ENCODE results near the gene XPO4. TPM values are rescaled to one million over a fixed set of nuclear protein-coding genes. Genes with fewer than 3 reads are reported as not detected.
A peak's percentile ranks its signal among the peaks of the same experiment; 100 is the strongest.
"Not testable (repeated sequence)": the region's sequence is repeated elsewhere in the genome, so short reads cannot be mapped to it uniquely, and the experiment has no call there.

Gene XPO4
- polyA plus RNA-seq (2013, experiment 1 of 2) = 12.9 TPM
- 12.3 TPM for polyA plus RNA-seq (2013, experiment 2 of 2)

GRCh38 chr13:20902438-20903163 is at the start of gene XPO4:
Gene XPO4 (minus strand): TSS chr13:20902746. CDS start chr13:20902738, 8 bp downstream.
- H3K4me3 ChIP-seq (ENCODE audit: extremely low read depth, insufficient read depth, low read length, poor library complexity, severe bottlenecking) = peak within 1 kb of the TSS; percentile 98
- H3K4me1 ChIP-seq (ENCODE audit: control insufficient read depth, insufficient read depth, low read length, poor library complexity, severe bottlenecking) = no peaks in the 10 kb centered on the region
- no peaks in the 10 kb centered on the region for H3K9me3 ChIP-seq (ENCODE audit: control insufficient read depth, low read length)
- H3K27ac ChIP-seq (ENCODE audit: low read depth, low read length, severe bottlenecking) = peak within 1 kb of the TSS; percentile 92
- H3K36me3 ChIP-seq (ENCODE audit: control insufficient read depth, insufficient read depth, low read length) = peaks cover 12% of the 10 kb centered on the region
- 0% methylated on average over 58 to 63 of the region's 81 CpGs for WGBS, 2 experiments (ENCODE audit: insufficient coverage in 2 of 2)

GRCh38 chr13:20948001-20948400 is 45.5 kb upstream of the XPO4 start:
- H3K9me3 ChIP-seq (ENCODE audit: control insufficient read depth, low read length); H3K36me3 ChIP-seq (ENCODE audit: control insufficient read depth, insufficient read depth, low read length); H3K27ac ChIP-seq (ENCODE audit: low read depth, low read length, severe bottlenecking); H3K4me3 ChIP-seq (ENCODE audit: extremely low read depth, insufficient read depth, low read length, poor library complexity, severe bottlenecking); H3K4me1 ChIP-seq (ENCODE audit: control insufficient read depth, insufficient read depth, low read length, poor library complexity, severe bottlenecking): not testable (repeated sequence)
- 88 to 100% methylated on average over 1 to 2 of the region's 3 CpGs for WGBS, 2 experiments (ENCODE audit: insufficient coverage in 2 of 2)

GRCh38 chr13:20945952-20946383 is 43.4 kb upstream of the XPO4 start:
- H3K4me3 ChIP-seq (ENCODE audit: extremely low read depth, insufficient read depth, low read length, poor library complexity, severe bottlenecking) = peak overlapping the region; percentile 14
- WGBS, 2 experiments (ENCODE audit: insufficient coverage in 2 of 2) = 15 to 20% methylated on average over 20 to 25 of the region's 29 CpGs
- peaks cover 4% of the 10 kb centered on the region for H3K4me1 ChIP-seq (ENCODE audit: control insufficient read depth, insufficient read depth, low read length, poor library complexity, severe bottlenecking)
- no peak overlapping the region for H3K27ac ChIP-seq (ENCODE audit: low read depth, low read length, severe bottlenecking)
- no peaks in the 10 kb centered on the region for H3K36me3 ChIP-seq (ENCODE audit: control insufficient read depth, insufficient read depth, low read length)
- H3K9me3 ChIP-seq (ENCODE audit: control insufficient read depth, low read length) = no peaks in the 10 kb centered on the region

GRCh38 chr13:20942938-20943559 is 40.5 kb upstream of the XPO4 start:
- Histone ChIP-seq H3K4me1 (ENCODE audit: control insufficient read depth, insufficient read depth, low read length, poor library complexity, severe bottlenecking) (peaks cover 12% of the 10 kb centered on the region), H3K36me3 (ENCODE audit: control insufficient read depth, insufficient read depth, low read length) (no peaks in the 10 kb centered on the region), H3K9me3 (ENCODE audit: control insufficient read depth, low read length) (no peaks in the 10 kb centered on the region), H3K27ac (ENCODE audit: low read depth, low read length, severe bottlenecking) (no peak overlapping the region), H3K4me3 (ENCODE audit: extremely low read depth, insufficient read depth, low read length, poor library complexity, severe bottlenecking) (no peak overlapping the region)
- WGBS, 2 experiments (ENCODE audit: insufficient coverage in 2 of 2) = 92% methylated on average over 19 to 21 of the region's 22 CpGs

- not testable (repeated sequence) for H3K27ac ChIP-seq (ENCODE audit: low read depth, low read length, severe bottlenecking); H3K4me3 ChIP-seq (ENCODE audit: extremely low read depth, insufficient read depth, low read length, poor library complexity, severe bottlenecking); H3K36me3 ChIP-seq (ENCODE audit: control insufficient read depth, insufficient read depth, low read length); H3K9me3 ChIP-seq (ENCODE audit: control insufficient read depth, low read length); H3K4me1 ChIP-seq (ENCODE audit: control insufficient read depth, insufficient read depth, low read length, poor library complexity, severe bottlenecking)
- 60 to 100% methylated on average over 1 of the region's 10 CpGs for WGBS, 2 experiments (ENCODE audit: insufficient coverage in 2 of 2)
Measured at GRCh38 chr13:20940511-20940910, 38.0 kb upstream of the XPO4 start.

- WGBS, 2 experiments (ENCODE audit: insufficient coverage in 2 of 2) = 80% methylated on average over 1 of the region's 3 CpGs; no CpG with 5 or more reads in 1 of the 2 experiments
- Histone ChIP-seq H3K4me1 (ENCODE audit: control insufficient read depth, insufficient read depth, low read length, poor library complexity, severe bottlenecking) (peaks cover 8% of the 10 kb centered on the region), H3K4me3 (ENCODE audit: extremely low read depth, insufficient read depth, low read length, poor library complexity, severe bottlenecking) (no peak overlapping the region), H3K9me3 (ENCODE audit: control insufficient read depth, low read length) (no peaks in the 10 kb centered on the region), H3K27ac (ENCODE audit: low read depth, low read length, severe bottlenecking) (no peak overlapping the region), H3K36me3 (ENCODE audit: control insufficient read depth, insufficient read depth, low read length) (no peaks in the 10 kb centered on the region)
Measured at GRCh38 chr13:20940083-20940482, 37.5 kb upstream of the XPO4 start.

GRCh38 chr13:20939662-20940061 is 37.1 kb upstream of the XPO4 start:
- Histone ChIP-seq H3K9me3 (ENCODE audit: control insufficient read depth, low read length) (no peaks in the 10 kb centered on the region), H3K4me1 (ENCODE audit: control insufficient read depth, insufficient read depth, low read length, poor library complexity, severe bottlenecking) (peaks cover 8% of the 10 kb centered on the region), H3K36me3 (ENCODE audit: control insufficient read depth, insufficient read depth, low read length) (no peaks in the 10 kb centered on the region), H3K27ac (ENCODE audit: low read depth, low read length, severe bottlenecking) (no peak overlapping the region), H3K4me3 (ENCODE audit: extremely low read depth, insufficient read depth, low read length, poor library complexity, severe bottlenecking) (no peak overlapping the region)
- 66 to 79% methylated on average over 2 to 3 of the region's 4 CpGs for WGBS, 2 experiments (ENCODE audit: insufficient coverage in 2 of 2)

- Histone ChIP-seq H3K36me3 (ENCODE audit: control insufficient read depth, insufficient read depth, low read length) (no peaks in the 10 kb centered on the region), H3K27ac (ENCODE audit: low read depth, low read length, severe bottlenecking) (no peak overlapping the region), H3K4me1 (ENCODE audit: control insufficient read depth, insufficient read depth, low read length, poor library complexity, severe bottlenecking) (peaks cover 8% of the 10 kb centered on the region), H3K4me3 (ENCODE audit: extremely low read depth, insufficient read depth, low read length, poor library complexity, severe bottlenecking) (no peak overlapping the region), H3K9me3 (ENCODE audit: control insufficient read depth, low read length) (no peaks in the 10 kb centered on the region)
- WGBS, 2 experiments (ENCODE audit: insufficient coverage in 2 of 2) = 69 to 94% methylated on average over 4 to 5 of the region's 6 CpGs
Measured at GRCh38 chr13:20938302-20938701, 35.8 kb upstream of the XPO4 start.

GRCh38 chr13:20927596-20928257 is 25.2 kb upstream of the XPO4 start:
- WGBS, 2 experiments (ENCODE audit: insufficient coverage in 2 of 2) = 86% methylated on average over 1 of the region's 4 CpGs; no CpG with 5 or more reads in 1 of the 2 experiments
- H3K36me3 ChIP-seq (ENCODE audit: control insufficient read depth, insufficient read depth, low read length) = no peaks in the 10 kb centered on the region
- H3K4me1 ChIP-seq (ENCODE audit: control insufficient read depth, insufficient read depth, low read length, poor library complexity, severe bottlenecking) = no peaks in the 10 kb centered on the region
- H3K4me3 ChIP-seq (ENCODE audit: extremely low read depth, insufficient read depth, low read length, poor library complexity, severe bottlenecking) = no peak overlapping the region
- no peak overlapping the region for H3K27ac ChIP-seq (ENCODE audit: low read depth, low read length, severe bottlenecking)
- H3K9me3 ChIP-seq (ENCODE audit: control insufficient read depth, low read length) = no peaks in the 10 kb centered on the region

- 70 to 90% methylated on average over 2 to 7 of the region's 13 CpGs for WGBS, 2 experiments (ENCODE audit: insufficient coverage in 2 of 2)
Measured at GRCh38 chr13:20925395-20925790, 22.8 kb upstream of the XPO4 start.

More at GRCh38 chr13:20925395-20925790, 22.8 kb upstream of the XPO4 start:
- H3K4me3 ChIP-seq (ENCODE audit: extremely low read depth, insufficient read depth, low read length, poor library complexity, severe bottlenecking); H3K9me3 ChIP-seq (ENCODE audit: control insufficient read depth, low read length); H3K27ac ChIP-seq (ENCODE audit: low read depth, low read length, severe bottlenecking); H3K4me1 ChIP-seq (ENCODE audit: control insufficient read depth, insufficient read depth, low read length, poor library complexity, severe bottlenecking); H3K36me3 ChIP-seq (ENCODE audit: control insufficient read depth, insufficient read depth, low read length): not testable (repeated sequence)

All from mesodermal cell (in vitro differentiated cells).